OCI-LY7 (cell line): ENCODE results near the gene VPS8. TPM values are rescaled to one million over a fixed set of nuclear protein-coding genes. Genes with fewer than 3 reads are reported as not detected.

Source experiments
- BruUV-seq: library from RNA; stranded (reverse); fragments of 400-500 nt; replicated peaks from 2 replicates; lab custom pipeline; 2021; lab: Mats Ljungman, UMichigan
- CTCF ChIA-PET: fragments of 300-600 bp; sonication (Branson Sonifier 250); formaldehyde crosslinking; loops from one replicate; lab custom pipeline; 2022; ENCODE audit warnings: antibody characterized with exemption; ENCODE audit not compliant: unreplicated experiment; lab: Charles Lee
- POLR2A ChIA-PET: fragments of 300-600 bp; sonication (Branson Sonifier 250); formaldehyde crosslinking; loops from one replicate; lab custom pipeline; 2022; ENCODE audit warnings: antibody characterized with exemption; lab: Charles Lee
- DNase-seq: peaks from one replicate; pipeline ENCODE4 v3.0.0-alpha.2; 2015; ENCODE audit warnings: low spot score
- H2AFZ ChIP-seq: fragments of 200-600 bp; sonication (generic), shearing (Covaris generic); 2 replicates; pipeline ENCODE4 v1.6.1; 2014; ENCODE audit warnings: mild to moderate bottlenecking, antibody characterized with exemption, low read length, moderate library complexity
- H3K27ac ChIP-seq: fragments of 200-600 bp; sonication (generic); 2 replicates; pipeline ENCODE4 v1.5.1; 2014; ENCODE audit warnings: mixed run types, low read depth, mild to moderate bottlenecking, moderate library complexity, low read length, inconsistent platforms; ENCODE audit not compliant: poor library complexity, severe bottlenecking
- H3K36me3 ChIP-seq: fragments of 200-600 bp; sonication (generic); 2 replicates; pipeline ENCODE4 v1.6.1; 2014; ENCODE audit warnings: mild to moderate bottlenecking, antibody characterized with exemption, low read length, moderate library complexity, mixed read lengths; ENCODE audit not compliant: insufficient read depth
- H3K4me1 ChIP-seq: fragments of 200-600 bp; sonication (generic); 2 replicates; pipeline ENCODE4 v1.5.1; 2014; ENCODE audit warnings: mild to moderate bottlenecking, low read length; ENCODE audit not compliant: insufficient read depth, poor library complexity, severe bottlenecking
- H3K4me2 ChIP-seq: fragments of 200-600 bp; sonication (generic); 2 replicates; pipeline ENCODE4 v1.6.1; 2014; ENCODE audit warnings: mild to moderate bottlenecking, low read length
- H3K4me3 ChIP-seq: fragments of 200-600 bp; sonication (generic); 2 replicates; pipeline ENCODE4 v1.5.1; 2014; ENCODE audit warnings: mild to moderate bottlenecking, low read depth, low read length; ENCODE audit not compliant: poor library complexity, severe bottlenecking
- H3K79me2 ChIP-seq: fragments of 200-600 bp; sonication (generic); 2 replicates; pipeline ENCODE4 v1.6.1; 2016; ENCODE audit warnings: low read depth, mild to moderate bottlenecking, low read length, moderate library complexity, mixed read lengths; ENCODE audit not compliant: insufficient read depth
- H3K9me2 ChIP-seq: fragments of 200-600 bp; sonication (generic); 2 replicates; pipeline ENCODE4 v1.6.1; 2016; ENCODE audit warnings: mild to moderate bottlenecking, low read length, mixed read lengths; ENCODE audit not compliant: insufficient read depth
- H3K9me3 ChIP-seq: fragments of 200-600 bp; sonication (generic); 2 replicates; pipeline ENCODE4 v1.6.1; 2014; ENCODE audit warnings: mild to moderate bottlenecking, mixed run types, low read length, mixed read lengths
- H4K20me1 ChIP-seq: fragments of 200-600 bp; sonication (generic); 2 replicates; pipeline ENCODE4 v1.6.1; 2014; ENCODE audit warnings: mild to moderate bottlenecking, antibody characterized with exemption, low read length, moderate library complexity, mixed read lengths; ENCODE audit not compliant: insufficient read depth
- CTCF ChIP-seq: fragments of 200-600 bp; sonication (generic); conservative IDR thresholded peaks from 2 replicates; pipeline ENCODE4 v1.5.1; 2014; ENCODE audit warnings: mild to moderate bottlenecking, antibody characterized with exemption, low read length, moderate library complexity, mixed read lengths
- EZH2phosphoT487 ChIP-seq: fragments of 200-600 bp; sonication (generic); IDR thresholded peaks from 2 replicates; pipeline ENCODE4 v1.6.1; 2018; ENCODE audit warnings: low read depth, borderline replicate concordance, mild to moderate bottlenecking, mixed run types, antibody characterized with exemption, low read length, moderate library complexity, mixed read lengths
- intact Hi-C: fragments of 100-400 bp; cut with micrococcal nuclease; formaldehyde crosslinking; loops from one replicate; pipeline ENCODE4 v1.10.0; 2022; ENCODE audit not compliant: unreplicated experiment
- total RNA-seq, 2 experiments: library from RNA; depleted of rRNA in 1 of 2; stranded (reverse); fragments of >200 nt in 1 of 2; shearing (Covaris generic) in 1 of 2; gene quantifications; 2 replicates each; pipeline ENCODE4 v1.2.3, GENCODE V29; 2014 to 2022

The VPS8 gene
- total RNA-seq, 2 experiments from 2014 or later = 33.5 to 44.9 TPM

- CTCF ChIA-PET = interaction anchor here (1.1 kb wide), 1 partner anchor 261 kb away, joined by 3 read pairs; the partner anchor contains the start of gene EPHB3
- Histone ChIP-seq H3K36me3 (no peaks in the 10 kb centered on the region; the same call in 1 of the 2 replicates), H4K20me1 (no peaks in the 10 kb centered on the region), H3K27ac (no peak overlapping the region), H3K9me2 (no peaks in the 10 kb centered on the region), H3K4me2 (no peak overlapping the region), H2AFZ (no peak overlapping the region), H3K9me3 (no peaks in the 10 kb centered on the region), H3K4me1 (no peaks in the 10 kb centered on the region), H3K79me2 (no peaks in the 10 kb centered on the region), H3K4me3 (no peak overlapping the region)
- POLR2A ChIA-PET = interaction anchor here (1.0 to 3.2 kb wide), 3 partner anchors 7 to 21 kb away, joined by 3 to 21 read pairs (median 4); no protein-coding TSS in a partner anchor
- intact Hi-C loops = no loop called here
- no peak for DNase-seq
- TF ChIP-seq EZH2phosphoT487 (no peak), CTCF (no peak)
- no TSS peak for BruUV-seq
Observed at GRCh38 chr3:184822081-184822480, 10.1 kb downstream of the VPS8 start.

GRCh38 chr3:184822654-184823053, 10.7 kb downstream of the VPS8 start:
- Histone ChIP-seq H3K9me2 (no peaks in the 10 kb centered on the region), H3K4me1 (no peaks in the 10 kb centered on the region), H3K4me3 (no peak overlapping the region), H3K4me2 (no peak overlapping the region), H2AFZ (no peak overlapping the region), H3K9me3 (no peaks in the 10 kb centered on the region), H4K20me1 (no peaks in the 10 kb centered on the region), H3K27ac (no peak overlapping the region), H3K79me2 (no peaks in the 10 kb centered on the region), H3K36me3 (no peaks in the 10 kb centered on the region; the same call in 1 of the 2 replicates)
- BruUV-seq = no TSS peak
- no peak for DNase-seq
- POLR2A ChIA-PET = interaction anchor here (0.6 to 3.2 kb wide), 7 partner anchors 8 to 862 kb away, joined by 3 to 21 read pairs (median 3); no protein-coding TSS in a partner anchor
- intact Hi-C loops = no loop called here
- TF ChIP-seq EZH2phosphoT487 = no peak
- TF ChIP-seq CTCF = no peak
- CTCF ChIA-PET = interaction anchor here (0.5 kb wide), 1 partner anchor 91 kb away, joined by 4 read pairs; no protein-coding TSS in a partner anchor

GRCh38 chr3:184823990-184824389, 12.0 kb downstream of the VPS8 start:
- Histone ChIP-seq H3K4me1 (no peaks in the 10 kb centered on the region), H3K9me2 (no peaks in the 10 kb centered on the region), H3K79me2 (no peaks in the 10 kb centered on the region), H4K20me1 (no peaks in the 10 kb centered on the region), H3K36me3 (peaks cover 3% of the 10 kb centered on the region; the same call in 1 of the 2 replicates), H2AFZ (no peak overlapping the region), H3K4me2 (no peak overlapping the region), H3K27ac (no peak overlapping the region), H3K4me3 (no peak overlapping the region), H3K9me3 (no peaks in the 10 kb centered on the region)
- no peak for TF ChIP-seq CTCF
- TF ChIP-seq EZH2phosphoT487 = no peak
- DNase-seq = no peak
- CTCF ChIA-PET = no interaction called here
- no TSS peak for BruUV-seq
- POLR2A ChIA-PET = interaction anchor here (0.5 to 3.2 kb wide), 10 partner anchors 8 to 891 kb away, joined by 3 to 21 read pairs (median 4); no protein-coding TSS in a partner anchor
- intact Hi-C loops = no loop called here
